OCI-LY3 (cell line): ENCODE results near the gene TXN2.

ENCODE experiments used
- CTCF ChIP-seq: fragments of 200-600, 300-600 bp; sonication (generic); IDR thresholded peaks from 2 replicates; pipeline ENCODE4 v1.5.1; 2014; ENCODE audit warnings: antibody characterized with exemption, low read length, low read depth
- EZH2phosphoT487 ChIP-seq: fragments of 200-600 bp; shearing (Covaris generic); IDR thresholded peaks from 2 replicates; pipeline ENCODE4 v1.6.1; 2018; ENCODE audit warnings: antibody characterized with exemption, mixed run types, low read depth

GRCh38 chr22:36424901-36425579 is 56.4 kb downstream of the TXN2 start:
- TF ChIP-seq CTCF (no peak), EZH2phosphoT487 (no peak)
